Aorta (tissue), 5 donors: ENCODE results near the gene SERTAD2. TPM values are rescaled to one million over a fixed set of nuclear protein-coding genes. Genes with fewer than 3 reads are reported as not detected.

Experiments
- ATAC-seq: fragments of 200-7000 bp; cut with Tn5 transposase; one replicate; pipeline ENCODE4 v1.9.1; 2022; ENCODE audit warnings: moderate library complexity; ENCODE audit not compliant: low FRiP score
- DNase-seq, 2 donors: peaks; one replicate each; pipeline ENCODE4 v3.0.0-alpha.2; 2020
- H3K27ac ChIP-seq, 2 donors: one replicate each; pipeline ENCODE4 v1.5.1; 2013; ENCODE audit warnings: low read length in 2 of 2, mild to moderate bottlenecking in 2 of 2, moderate library complexity in 2 of 2, control low read depth in 1 of 2, inconsistent platforms in 1 of 2, low read depth in 1 of 2
- H3K27me3 ChIP-seq, 2 donors: one replicate each; pipeline ENCODE4 v1.6.1; 2013; ENCODE audit warnings: control low read depth in 1 of 2, low read length in 1 of 2, mild to moderate bottlenecking in 1 of 2, moderate library complexity in 1 of 2; ENCODE audit not compliant: insufficient read depth in 2 of 2, control insufficient read depth in 1 of 2
- H3K36me3 ChIP-seq, 2 donors: one replicate each; pipeline ENCODE4 v1.6.1; 2013; ENCODE audit warnings: control low read depth in 1 of 2, low read length in 1 of 2, mild to moderate bottlenecking in 1 of 2; ENCODE audit not compliant: insufficient read depth in 2 of 2, control insufficient read depth in 1 of 2
- H3K4me1 ChIP-seq, 2 donors: one replicate each; pipeline ENCODE4 v1.6.1; 2013; ENCODE audit warnings: low read length in 2 of 2, control low read depth in 1 of 2, mild to moderate bottlenecking in 1 of 2, moderate library complexity in 1 of 2; ENCODE audit not compliant: insufficient read depth in 2 of 2, control insufficient read depth in 1 of 2
- H3K4me3 ChIP-seq, 2 donors: one replicate each; pipeline ENCODE4 v1.5.1; 2013; ENCODE audit warnings: low read length in 2 of 2, control low read depth in 1 of 2, mild to moderate bottlenecking in 1 of 2
- H3K9me3 ChIP-seq: one replicate; pipeline ENCODE4 v1.6.1; 2013; ENCODE audit warnings: mild to moderate bottlenecking, low read length; ENCODE audit not compliant: control insufficient read depth
- WGBS, 2 donors: extraction: QIAGEN DNeasy Blood & Tissue Kit; methylation state at CpG; one replicate each; pipeline ENCODE4 v1.1.7; 2013; 5-methylcytosine and 5-hydroxymethylcytosine counted together
- intact Hi-C, 2 donors: fragments of 100-400 bp; cut with DNase I; formaldehyde crosslinking; loops; one replicate each; pipeline versions ENCODE4 v1.14.2 to v1.15.0; 2022
- polyA plus RNA-seq, 2 donors: library from polyadenylated mRNA; stranded (reverse); fragments of 200-250 nt; gene quantifications; one replicate each; pipeline ENCODE4 v1.2.3, GENCODE V29; 2013
- total RNA-seq, 2 donors: library from RNA; stranded (reverse); fragmentation: NEBNext Ultra II Directional; extraction: Animal tissue kit (Norgen Biotek cat#: 25700); gene quantifications; one replicate each; pipeline ENCODE4 v1.2.1, GENCODE V29; 2021
- donor health status: healthy with polysubstance abuse.
- donor health status: Bipolar disorder and iron deficiency.
- donor health status: DM: no; HTN: no; CAD: no.
- donor health status: DM: no; HTN: no; CAD: no.
- donor health status: DM: yes; HTN: yes; CAD: no.

Gene SERTAD2
- total and polyA plus RNA-seq, 4 donors = 4.6 to 27.4 (median 20.6) TPM

DNA sequence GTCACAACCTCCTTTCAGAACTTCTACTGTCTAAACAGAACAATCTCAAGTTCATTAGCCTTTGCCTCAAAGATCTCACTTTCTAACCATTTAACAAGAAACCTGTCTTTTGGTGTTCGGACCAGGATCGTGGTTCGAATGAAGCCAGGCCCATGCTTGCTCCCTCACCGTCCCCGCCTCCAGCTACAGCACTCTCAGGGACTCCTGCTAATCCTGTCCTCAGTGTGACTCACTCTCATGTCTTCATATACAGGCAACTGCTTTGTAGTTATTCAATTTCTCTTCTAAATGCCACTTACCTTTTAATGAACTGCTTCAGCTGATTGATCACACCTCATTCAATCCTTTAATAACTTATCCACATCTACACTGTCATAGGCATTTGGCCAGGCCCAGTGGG lies 15.8 kb downstream of the SERTAD2 start:
- Histone ChIP-seq H3K4me1 (no peaks in the 10 kb centered on the region), H3K36me3 (peaks cover 0 to 6% of the 10 kb centered on the region in 2 donors), H3K27ac (no peak overlapping the region), H3K4me3 (no peak overlapping the region), H3K27me3 (no peaks in the 10 kb centered on the region), H3K9me3 (no peaks in the 10 kb centered on the region)
- DNase-seq = no peak
- WGBS, 2 donors = 92 to 94% methylated on average over 5 of the region's 5 CpGs
- intact Hi-C loops = no loop called here
- ATAC-seq = no peak

DNA sequence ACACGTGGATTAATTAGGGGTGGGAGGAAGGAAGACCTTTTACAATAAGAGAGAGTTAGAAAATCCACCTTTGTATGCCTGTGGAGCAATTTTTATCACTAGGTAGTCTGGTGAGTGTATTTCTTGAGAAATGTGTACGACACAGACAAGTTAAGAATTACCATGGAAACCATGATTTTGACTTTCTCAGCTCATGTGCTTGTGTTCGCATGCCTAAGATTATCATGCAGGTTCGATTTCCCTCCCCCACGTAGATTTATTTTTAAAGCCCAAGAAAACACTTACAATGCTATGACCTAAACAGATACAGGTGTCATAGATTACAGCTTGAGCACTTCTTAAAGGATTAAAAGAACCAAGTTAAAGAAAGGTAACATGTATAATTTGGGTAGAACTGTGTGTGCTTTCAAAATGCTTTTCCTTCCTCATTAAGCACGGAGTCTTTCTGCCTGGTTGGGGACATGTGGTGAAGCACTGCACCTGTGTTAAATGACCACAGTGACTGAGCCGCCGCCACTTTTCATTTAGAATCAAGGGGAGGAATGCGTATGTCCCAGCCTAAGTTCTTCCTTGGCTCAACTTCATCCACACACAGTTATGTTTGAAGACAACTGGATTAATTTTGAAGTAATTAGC lies 16.6 kb downstream of the SERTAD2 start:
- Histone ChIP-seq H3K27ac (no peak overlapping the region), H3K4me3 (no peak overlapping the region), H3K4me1 (no peaks in the 10 kb centered on the region), H3K9me3 (no peaks in the 10 kb centered on the region), H3K27me3 (no peaks in the 10 kb centered on the region), H3K36me3 (peaks cover 0 to 6% of the 10 kb centered on the region in 2 donors)
- no peak for DNase-seq
- intact Hi-C loops = no loop called here
- no peak for ATAC-seq
- WGBS, 2 donors = 77 to 78% methylated on average over 9 of the region's 9 CpGs

GRCh38 chr2:64635976-64636911 lies 17.5 kb downstream of the SERTAD2 start:
- intact Hi-C loops = no loop called here
- Histone ChIP-seq H3K27me3 (no peaks in the 10 kb centered on the region), H3K27ac (no peak overlapping the region), H3K4me1 (no peaks in the 10 kb centered on the region), H3K4me3 (no peak overlapping the region), H3K9me3 (no peaks in the 10 kb centered on the region), H3K36me3 (peaks cover 0 to 6% of the 10 kb centered on the region in 2 donors)
- 82 to 84% methylated on average over 37 to 38 of the region's 38 CpGs for WGBS, 2 donors
- ATAC-seq (peak; percentile 52), DNase-seq (no peak)

GRCh38 chr2:64634345-64635267 lies 19.1 kb downstream of the SERTAD2 start:
- intact Hi-C loops = no loop called here
- WGBS, 2 donors = 91 to 94% methylated on average over 11 of the region's 11 CpGs
- no peak for ATAC-seq

DNA sequence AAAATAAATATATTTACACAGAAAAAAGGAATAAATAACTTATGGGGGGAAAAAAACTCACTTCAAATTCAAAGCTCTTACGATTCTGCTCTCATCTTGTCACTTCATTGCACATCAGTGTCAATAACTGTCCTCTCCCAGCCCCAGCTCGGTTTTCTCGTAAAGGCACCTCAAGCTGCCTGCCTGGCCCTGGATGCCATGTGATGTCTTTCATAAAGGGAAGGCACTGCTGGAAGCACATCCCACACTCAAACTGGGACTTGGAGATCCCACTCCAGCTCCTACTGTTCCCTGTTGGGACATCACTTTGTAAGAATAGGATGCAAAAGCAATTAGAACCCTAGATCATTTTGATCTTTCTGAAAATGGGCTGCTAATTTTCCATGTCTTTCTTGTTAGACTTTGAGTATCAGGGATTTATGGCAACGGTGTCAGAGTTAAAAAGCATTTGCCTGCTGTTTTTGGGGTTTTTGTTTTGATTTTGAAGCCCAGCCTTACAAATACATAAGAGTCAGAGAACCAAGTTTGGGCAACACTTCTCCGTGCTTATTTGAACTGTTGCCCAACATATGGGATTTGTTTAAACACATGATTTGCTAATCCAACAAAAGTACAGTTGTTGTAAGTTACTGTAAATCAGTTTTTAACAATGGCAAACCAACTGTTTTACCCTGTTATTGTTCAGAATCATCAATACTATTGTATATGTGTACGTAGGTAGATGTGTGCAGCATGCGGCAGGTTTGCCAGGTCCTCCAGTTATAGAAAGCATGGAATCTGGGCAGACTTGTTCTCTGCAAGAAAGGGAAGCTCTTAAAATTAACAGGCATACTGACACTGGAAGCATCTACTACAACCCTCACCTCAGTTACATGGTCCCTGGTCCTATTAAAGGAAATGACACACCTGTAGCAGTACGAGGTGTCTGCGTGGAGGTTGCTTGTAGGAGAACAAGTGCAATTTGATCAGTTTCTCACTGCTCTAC lies 20.6 kb downstream of the SERTAD2 start:
- Histone ChIP-seq H3K27ac (no peak overlapping the region), H3K27me3 (no peaks in the 10 kb centered on the region), H3K4me1 (no peaks in the 10 kb centered on the region), H3K4me3 (no peak overlapping the region), H3K36me3 (peaks cover 0 to 6% of the 10 kb centered on the region in 2 donors), H3K9me3 (no peaks in the 10 kb centered on the region)
- intact Hi-C loops = no loop called here
- DNase-seq (no peak), ATAC-seq (no peak)
- 84% methylated on average over 9 of the region's 9 CpGs for WGBS, 2 donors

More at GRCh38 chr2:64634345-64635267, 19.1 kb downstream of the SERTAD2 start:
- Histone ChIP-seq H3K27ac (no peak overlapping the region), H3K4me3 (no peak overlapping the region), H3K4me1 (no peaks in the 10 kb centered on the region), H3K36me3 (peaks cover 0 to 6% of the 10 kb centered on the region in 2 donors), H3K9me3 (no peaks in the 10 kb centered on the region), H3K27me3 (no peaks in the 10 kb centered on the region)
- no peak for DNase-seq

DNA sequence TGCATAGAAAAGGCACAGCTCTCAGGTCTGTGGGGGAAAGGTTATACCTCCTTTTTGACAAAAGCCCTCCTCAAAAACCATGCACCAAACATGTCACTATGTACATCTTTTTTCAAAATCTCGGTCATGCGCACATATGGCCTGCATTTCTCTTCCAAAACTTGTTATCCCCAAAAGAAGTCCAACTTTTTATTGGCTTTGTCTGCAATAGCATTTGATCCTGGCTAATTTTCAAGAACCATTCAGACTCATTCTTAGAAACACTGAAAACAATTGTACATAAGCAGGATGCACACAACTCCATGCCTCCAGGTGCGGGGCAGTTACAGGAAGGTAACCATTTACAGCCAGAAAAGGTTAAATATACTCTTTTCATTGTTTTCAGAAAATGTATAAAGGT lies 21.9 kb downstream of the SERTAD2 start:
- no peak for DNase-seq
- ATAC-seq = no peak
- Histone ChIP-seq H3K27ac (no peak overlapping the region), H3K4me1 (no peaks in the 10 kb centered on the region), H3K27me3 (no peaks in the 10 kb centered on the region), H3K9me3 (no peaks in the 10 kb centered on the region), H3K36me3 (peaks cover 0 to 6% of the 10 kb centered on the region in 2 donors), H3K4me3 (no peak overlapping the region)
- intact Hi-C loops = no loop called here
- 96 to 97% methylated on average over 3 of the region's 3 CpGs for WGBS, 2 donors

DNA sequence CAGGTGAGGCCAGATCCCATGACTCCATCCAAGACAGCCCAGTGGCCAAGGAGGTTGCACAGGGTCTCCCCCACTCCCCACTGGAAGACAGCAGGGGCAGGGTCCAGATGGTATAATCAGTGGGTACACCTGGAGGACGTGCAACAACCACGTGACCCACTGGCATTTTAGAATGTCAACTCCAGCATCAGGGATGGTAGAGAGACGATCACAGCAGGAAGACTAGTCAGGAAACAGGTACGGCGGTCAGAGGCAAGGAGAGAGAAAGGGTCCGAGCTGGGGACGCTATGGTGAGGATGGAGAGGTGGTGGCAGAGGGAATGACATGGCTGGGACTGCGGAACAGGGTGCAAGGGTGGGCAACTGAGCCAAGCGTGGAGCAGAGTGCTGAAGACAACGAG lies 23.0 kb downstream of the SERTAD2 start:
- no peaks in the 10 kb centered on the region for H3K9me3 ChIP-seq
- H3K4me1 ChIP-seq = no peaks in the 10 kb centered on the region
- peaks cover 0 to 4% of the 10 kb centered on the region in 2 donors for H3K36me3 ChIP-seq
- 94 to 96% methylated on average over 10 of the region's 10 CpGs for WGBS, 2 donors
- ATAC-seq (no peak), DNase-seq (no peak)
- H3K4me3 ChIP-seq = no peak overlapping the region
- no peak overlapping the region for H3K27ac ChIP-seq
- intact Hi-C loops = no loop called here
- no peaks in the 10 kb centered on the region for H3K27me3 ChIP-seq
